OCI-LY7 (cell line): ENCODE measurements around the gene MYO18B. TPM values are rescaled to one million over a fixed set of nuclear protein-coding genes. Genes with fewer than 3 reads are reported as not detected.

Experiments used
- BruUV-seq: library from RNA; stranded (reverse); fragments of 400-500 nt; replicated peaks from 2 replicates; lab custom pipeline; 2021; lab: Mats Ljungman, UMichigan
- CTCF ChIA-PET: fragments of 300-600 bp; sonication (Branson Sonifier 250); formaldehyde crosslinking; loops from one replicate; lab custom pipeline; 2022; ENCODE audit warnings: antibody characterized with exemption; ENCODE audit not compliant: unreplicated experiment; lab: Charles Lee
- POLR2A ChIA-PET: fragments of 300-600 bp; sonication (Branson Sonifier 250); formaldehyde crosslinking; loops from one replicate; lab custom pipeline; 2022; ENCODE audit warnings: antibody characterized with exemption; lab: Charles Lee
- DNase-seq: peaks from one replicate; pipeline ENCODE4 v3.0.0-alpha.2; 2015; ENCODE audit warnings: low spot score
- H2AFZ ChIP-seq: fragments of 200-600 bp; sonication (generic), shearing (Covaris generic); 2 replicates; pipeline ENCODE4 v1.6.1; 2014; ENCODE audit warnings: mild to moderate bottlenecking, antibody characterized with exemption, low read length, moderate library complexity
- H3K27ac ChIP-seq: fragments of 200-600 bp; sonication (generic); 2 replicates; pipeline ENCODE4 v1.5.1; 2014; ENCODE audit warnings: mixed run types, low read depth, mild to moderate bottlenecking, moderate library complexity, low read length, inconsistent platforms; ENCODE audit not compliant: poor library complexity, severe bottlenecking
- H3K36me3 ChIP-seq: fragments of 200-600 bp; sonication (generic); 2 replicates; pipeline ENCODE4 v1.6.1; 2014; ENCODE audit warnings: mild to moderate bottlenecking, antibody characterized with exemption, low read length, moderate library complexity, mixed read lengths; ENCODE audit not compliant: insufficient read depth
- H3K4me1 ChIP-seq: fragments of 200-600 bp; sonication (generic); 2 replicates; pipeline ENCODE4 v1.5.1; 2014; ENCODE audit warnings: mild to moderate bottlenecking, low read length; ENCODE audit not compliant: insufficient read depth, poor library complexity, severe bottlenecking
- H3K4me2 ChIP-seq: fragments of 200-600 bp; sonication (generic); 2 replicates; pipeline ENCODE4 v1.6.1; 2014; ENCODE audit warnings: mild to moderate bottlenecking, low read length
- H3K4me3 ChIP-seq: fragments of 200-600 bp; sonication (generic); 2 replicates; pipeline ENCODE4 v1.5.1; 2014; ENCODE audit warnings: mild to moderate bottlenecking, low read depth, low read length; ENCODE audit not compliant: poor library complexity, severe bottlenecking
- H3K79me2 ChIP-seq: fragments of 200-600 bp; sonication (generic); 2 replicates; pipeline ENCODE4 v1.6.1; 2016; ENCODE audit warnings: low read depth, mild to moderate bottlenecking, low read length, moderate library complexity, mixed read lengths; ENCODE audit not compliant: insufficient read depth
- H3K9me2 ChIP-seq: fragments of 200-600 bp; sonication (generic); 2 replicates; pipeline ENCODE4 v1.6.1; 2016; ENCODE audit warnings: mild to moderate bottlenecking, low read length, mixed read lengths; ENCODE audit not compliant: insufficient read depth
- H3K9me3 ChIP-seq: fragments of 200-600 bp; sonication (generic); 2 replicates; pipeline ENCODE4 v1.6.1; 2014; ENCODE audit warnings: mild to moderate bottlenecking, mixed run types, low read length, mixed read lengths
- H4K20me1 ChIP-seq: fragments of 200-600 bp; sonication (generic); 2 replicates; pipeline ENCODE4 v1.6.1; 2014; ENCODE audit warnings: mild to moderate bottlenecking, antibody characterized with exemption, low read length, moderate library complexity, mixed read lengths; ENCODE audit not compliant: insufficient read depth
- CTCF ChIP-seq: fragments of 200-600 bp; sonication (generic); conservative IDR thresholded peaks from 2 replicates; pipeline ENCODE4 v1.5.1; 2014; ENCODE audit warnings: mild to moderate bottlenecking, antibody characterized with exemption, low read length, moderate library complexity, mixed read lengths
- EZH2phosphoT487 ChIP-seq: fragments of 200-600 bp; sonication (generic); IDR thresholded peaks from 2 replicates; pipeline ENCODE4 v1.6.1; 2018; ENCODE audit warnings: low read depth, borderline replicate concordance, mild to moderate bottlenecking, mixed run types, antibody characterized with exemption, low read length, moderate library complexity, mixed read lengths
- intact Hi-C: fragments of 100-400 bp; cut with micrococcal nuclease; formaldehyde crosslinking; loops from one replicate; pipeline ENCODE4 v1.10.0; 2022; ENCODE audit not compliant: unreplicated experiment
- total RNA-seq, 2 experiments: library from RNA; depleted of rRNA in 1 of 2; stranded (reverse); fragments of >200 nt in 1 of 2; shearing (Covaris generic) in 1 of 2; gene quantifications; 2 replicates each; pipeline ENCODE4 v1.2.3, GENCODE V29; 2014 to 2022

Gene MYO18B
- total RNA-seq, 2 experiments from 2014 or later, result not detected

- no peaks in the 10 kb centered on the region for H3K9me2 ChIP-seq
- intact Hi-C loops, result no loop called here
- no peaks in the 10 kb centered on the region for H3K79me2 ChIP-seq
- POLR2A ChIA-PET, result no interaction called here
- H3K36me3 ChIP-seq, result no peaks in the 10 kb centered on the region
- no TSS peak for BruUV-seq
- H2AFZ ChIP-seq, result no peak overlapping the region
- TF ChIP-seq CTCF (no peak), EZH2phosphoT487 (no peak)
- no peak overlapping the region for H3K4me3 ChIP-seq
- no peak overlapping the region for H3K4me2 ChIP-seq
- CTCF ChIA-PET, result no interaction called here
- no peak for DNase-seq
- H4K20me1 ChIP-seq, result no peaks in the 10 kb centered on the region
- no peaks in the 10 kb centered on the region for H3K9me3 ChIP-seq
- H3K4me1 ChIP-seq, result no peaks in the 10 kb centered on the region
- no peak overlapping the region for H3K27ac ChIP-seq
Observed at GRCh38 chr22:26023104-26023775, 281.3 kb downstream of the MYO18B start.

GRCh38 chr22:26025626-26026025 is 283.6 kb downstream of the MYO18B start:
- intact Hi-C loops, result no loop called here
- ChIA-PET CTCF (no interaction called here), POLR2A (no interaction called here)
- H3K4me3 ChIP-seq, result no peak overlapping the region
- no peak overlapping the region for H3K27ac ChIP-seq
- H3K4me1 ChIP-seq, result no peaks in the 10 kb centered on the region
- no peaks in the 10 kb centered on the region for H3K36me3 ChIP-seq
- no peak overlapping the region for H2AFZ ChIP-seq
- TF ChIP-seq EZH2phosphoT487 (no peak), CTCF (no peak)
- H3K9me2 ChIP-seq, result no peaks in the 10 kb centered on the region
- BruUV-seq, result no TSS peak
- no peaks in the 10 kb centered on the region for H3K9me3 ChIP-seq
- H4K20me1 ChIP-seq, result no peaks in the 10 kb centered on the region
- DNase-seq, result no peak
- H3K79me2 ChIP-seq, result no peaks in the 10 kb centered on the region
- H3K4me2 ChIP-seq, result no peak overlapping the region

GRCh38 chr22:26027341-26027740 is 285.4 kb downstream of the MYO18B start:
- H2AFZ ChIP-seq, result no peak overlapping the region
- no peaks in the 10 kb centered on the region for H3K9me3 ChIP-seq
- no peak for TF ChIP-seq EZH2phosphoT487
- TF ChIP-seq CTCF, result no peak
- no peaks in the 10 kb centered on the region for H4K20me1 ChIP-seq
- no TSS peak for BruUV-seq
- no peak overlapping the region for H3K4me2 ChIP-seq
- intact Hi-C loops, result no loop called here
- H3K4me1 ChIP-seq, result no peaks in the 10 kb centered on the region
- no peaks in the 10 kb centered on the region for H3K9me2 ChIP-seq
- ChIA-PET POLR2A (no interaction called here), CTCF (no interaction called here)
- no peaks in the 10 kb centered on the region for H3K36me3 ChIP-seq
- H3K27ac ChIP-seq, result no peak overlapping the region
- H3K4me3 ChIP-seq, result no peak overlapping the region
- DNase-seq, result no peak
- no peaks in the 10 kb centered on the region for H3K79me2 ChIP-seq
